Ovary (tissue), 3 donors: Measurements from ENCODE around the gene PRSS58.

Experiments used
- CTCF ChIP-seq, 3 donors: fragments of 450-650 bp in 2 of 3; fragments of 200-600 bp in 1 of 3; IDR thresholded peaks; one replicate each; pipeline versions ENCODE4 v1.5.1 to v1.8.0; 2016 to 2022; ENCODE audit warnings: antibody characterized with exemption in 3 of 3, mild to moderate bottlenecking in 1 of 3
- EP300 ChIP-seq: sonication (generic); formaldehyde crosslinking; IDR thresholded peaks from one replicate; pipeline ENCODE4 v1.6.1; 2017; ENCODE audit warnings: antibody characterized with exemption
- donor health status: DM: no; HTN: no; CAD: no.

GRCh38 chr7:142250705-142251104, 7.2 kb downstream of the PRSS58 start:
- TF ChIP-seq CTCF (IDR thresholded peaks at IDR 0.05) (no peak), EP300 (no peak)
